ENCODE measurements around the gene UNC80.
A peak's percentile ranks its signal among the peaks of the same experiment; 100 is the strongest.

The UNC80 gene

GRCh38 chr2:209973328-209973727 lies 201.7 kb downstream of the UNC80 start:
- no peak for DNase-seq

- no peak for DNase-seq
These were observed 202.9 kb downstream of the UNC80 start for GRCh38 chr2:209974576-209974975.

GRCh38 chr2:209976698-209977385 lies 205.2 kb downstream of the UNC80 start:
- DNase-seq, result peak in 1 of 4 experiments; percentile 12

- DNase-seq, result peak in 3 of 4 experiments; percentile 26 to 80 (median 72)
These were observed 206.0 kb downstream of the UNC80 start for GRCh38 chr2:209977386-209978239.

- no peak for DNase-seq
These were observed 212.7 kb downstream of the UNC80 start for GRCh38 chr2:209984291-209984690.

- peak; percentile 65 to 87 (median 76) for DNase-seq
These were observed 214.2 kb downstream of the UNC80 start for GRCh38 chr2:209985874-209986273.

- DNase-seq, result peak; percentile 25 to 73 (median 55)
These were observed 214.8 kb downstream of the UNC80 start for GRCh38 chr2:209986415-209986814.

- no peak for DNase-seq
These were observed 216.4 kb downstream of the UNC80 start for GRCh38 chr2:209988010-209988409.

- DNase-seq, result no peak
These were observed 219.2 kb downstream of the UNC80 start for GRCh38 chr2:209990838-209991237.

GRCh38 chr2:209993968-209994367 lies 222.3 kb downstream of the UNC80 start:
- DNase-seq, result no peak

GRCh38 chr2:209998596-209998995 lies 227.0 kb downstream of the UNC80 start:
- no peak for DNase-seq

- DNase-seq, result no peak
These were observed 229.1 kb downstream of the UNC80 start for GRCh38 chr2:210000464-210001324.

- peak; percentile 98 to 99 (median 98) for DNase-seq
These were observed 230.8 kb downstream of the UNC80 start, which contains the start of gene RPE for GRCh38 chr2:210002158-210003157. Gene RPE, plus strand, starts transcription at chr2:210002638. Its CDS starts 24 bp downstream, at chr2:210002662.

- DNase-seq, result peak; percentile 52 to 83 (median 67)
These were observed 231.7 kb downstream of the UNC80 start for GRCh38 chr2:210003359-210003758.

- peak; percentile 56 to 83 (median 74) for DNase-seq
These were observed 233.2 kb downstream of the UNC80 start for GRCh38 chr2:210004881-210005280.

- DNase-seq, result peak; percentile 80 to 95 (median 87)
These were observed 236.3 kb downstream of the UNC80 start for GRCh38 chr2:210007895-210008294.

GRCh38 chr2:210009126-210009525 lies 237.5 kb downstream of the UNC80 start:
- DNase-seq, result no peak

- no peak for DNase-seq
These were observed 238.3 kb downstream of the UNC80 start for GRCh38 chr2:210009896-210010295.

GRCh38 chr2:210020138-210020537 lies 248.5 kb downstream of the UNC80 start:
- DNase-seq, result no peak

GRCh38 chr2:210022824-210023223 lies 251.2 kb downstream of the UNC80 start:
- no peak for DNase-seq

GRCh38 chr2:210027608-210028007 lies 256.0 kb downstream of the UNC80 start:
- DNase-seq, result no peak

Measured in suppressor macrophage (primary cell).